ENCODE measurements around the gene GGN. TPM values are rescaled to one million over a fixed set of nuclear protein-coding genes. Genes with fewer than 3 reads are reported as not detected.
"Not testable (repeated sequence)": the region's sequence is repeated elsewhere in the genome, so short reads cannot be mapped to it uniquely, and the experiment has no call there.

Gene GGN, protein sequence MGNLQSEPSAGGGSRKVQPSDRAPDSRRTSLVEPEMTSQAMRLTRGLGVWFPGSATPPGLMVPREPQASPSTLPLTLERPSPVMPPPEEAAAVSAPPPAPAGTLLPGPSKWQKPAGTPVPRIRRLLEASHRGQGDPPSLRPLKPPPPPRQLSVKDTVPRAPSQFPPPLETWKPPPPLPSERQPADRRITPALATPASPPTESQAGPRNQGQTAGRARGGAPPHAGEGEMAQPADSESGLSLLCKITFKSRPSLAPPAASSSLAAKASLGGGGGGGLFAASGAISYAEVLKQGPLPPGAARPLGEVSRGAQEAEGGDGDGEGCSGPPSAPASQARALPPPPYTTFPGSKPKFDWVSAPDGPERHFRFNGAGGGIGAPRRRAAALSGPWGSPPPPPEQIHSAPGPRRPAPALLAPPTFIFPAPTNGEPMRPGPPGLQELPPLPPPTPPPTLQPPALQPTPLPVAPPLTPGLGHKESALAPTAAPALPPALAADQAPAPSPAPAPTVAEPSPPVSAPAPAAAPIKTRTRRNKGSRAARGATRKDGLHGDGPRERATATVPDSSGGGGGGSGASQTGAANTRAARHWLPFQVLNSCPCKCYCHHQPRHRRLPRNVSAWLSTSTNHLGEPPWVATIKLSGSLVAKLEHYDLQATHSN
- total RNA-seq, result under 0.01 and 0.26 TPM in 2 replicates

DNA sequence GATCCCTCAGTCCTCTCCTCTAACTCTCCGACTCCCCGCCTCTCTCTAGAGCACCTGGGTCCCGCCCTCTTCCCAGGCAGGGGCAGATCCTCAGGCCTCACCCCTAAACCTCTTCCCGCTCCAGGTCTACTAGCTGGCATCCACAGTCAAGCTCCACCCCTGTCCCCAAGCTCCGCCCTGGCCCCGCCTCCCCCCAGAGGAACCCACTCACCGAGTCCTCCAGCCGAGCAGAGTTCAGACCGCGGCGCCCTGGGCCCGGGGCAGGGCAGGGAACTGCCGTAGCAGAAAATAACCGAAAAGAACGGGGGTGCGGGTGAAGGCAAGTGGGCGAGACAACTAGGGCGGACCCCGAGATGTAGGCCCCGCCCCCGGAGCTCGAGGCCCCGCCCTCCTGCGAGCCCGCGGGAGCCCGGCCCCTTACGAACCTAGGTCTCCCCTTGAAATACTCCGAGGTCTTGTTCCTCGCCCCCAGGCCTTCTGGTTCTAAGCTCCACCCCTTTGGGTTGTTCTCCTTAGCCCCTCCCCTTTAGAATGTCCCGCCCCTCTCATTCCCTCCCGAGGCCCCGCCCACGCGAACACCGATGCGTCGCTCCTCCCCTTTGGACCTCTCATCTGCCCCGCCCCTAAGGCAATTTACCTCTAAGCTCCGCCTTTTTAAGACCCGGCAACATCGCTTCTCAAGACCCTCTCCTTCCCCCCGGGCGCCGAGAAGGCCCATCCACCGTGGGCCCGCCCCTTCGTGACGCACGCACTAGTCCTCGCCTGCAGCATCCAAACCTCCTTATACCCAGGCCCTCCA is at the start of gene GGN:
GGN (minus strand) TSS at position 485 of the 799 bp plus-strand sequence. CDS start 773 bp downstream, outside the sequence.
- DNase-seq (ENCODE audit: low read depth in 2 of 2), result peak in 1 of 2 donors; percentile 92

DNA sequence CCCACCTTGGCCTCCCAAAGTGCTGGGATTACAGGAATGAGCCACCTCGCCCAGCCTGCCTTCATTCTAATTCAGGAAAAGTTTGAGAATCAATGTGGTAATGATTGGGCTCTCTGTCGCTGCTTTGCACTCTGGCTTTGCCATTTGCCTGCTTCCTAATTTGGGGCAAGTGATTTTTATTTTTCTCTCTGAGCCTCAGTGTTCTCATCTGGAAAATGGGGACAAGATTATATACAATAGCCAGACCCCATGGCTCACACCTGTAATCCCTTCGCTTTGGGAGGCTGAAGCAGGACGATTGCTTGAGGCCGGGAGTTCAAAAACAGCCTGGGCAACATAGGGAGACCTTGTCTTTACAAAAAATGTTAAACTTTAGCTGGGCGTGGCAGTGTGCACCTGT is 49.5 kb upstream of the GGN start:
- no peak for DNase-seq (ENCODE audit: low read depth in 2 of 2)

DNA sequence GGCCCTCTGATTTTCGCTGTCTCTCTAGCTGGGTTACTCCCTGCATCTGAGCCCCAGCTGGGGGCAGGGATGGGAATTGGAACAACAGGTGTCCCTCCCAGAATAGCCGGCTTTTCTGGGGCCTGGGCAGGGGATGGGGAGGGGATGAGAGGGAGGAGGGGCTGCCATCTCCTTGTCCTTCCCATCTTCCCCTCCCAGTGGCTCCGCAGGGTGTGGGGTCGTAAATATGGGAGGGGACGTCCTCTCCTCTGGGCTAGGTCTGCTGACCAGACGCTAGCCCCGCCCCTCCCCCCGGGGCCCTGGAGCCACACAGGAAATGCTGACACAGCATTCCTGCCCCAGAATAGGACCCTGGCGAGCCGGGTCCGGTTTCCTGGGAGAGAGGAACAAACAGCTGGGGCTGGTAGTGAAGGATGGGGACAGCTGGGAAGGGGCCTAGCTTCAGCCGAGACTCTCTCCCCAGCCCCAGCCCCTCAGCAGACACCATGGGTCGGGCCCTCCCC is 46.8 kb upstream of the GGN start:
- no peak for DNase-seq (ENCODE audit: low read depth in 2 of 2)

DNA sequence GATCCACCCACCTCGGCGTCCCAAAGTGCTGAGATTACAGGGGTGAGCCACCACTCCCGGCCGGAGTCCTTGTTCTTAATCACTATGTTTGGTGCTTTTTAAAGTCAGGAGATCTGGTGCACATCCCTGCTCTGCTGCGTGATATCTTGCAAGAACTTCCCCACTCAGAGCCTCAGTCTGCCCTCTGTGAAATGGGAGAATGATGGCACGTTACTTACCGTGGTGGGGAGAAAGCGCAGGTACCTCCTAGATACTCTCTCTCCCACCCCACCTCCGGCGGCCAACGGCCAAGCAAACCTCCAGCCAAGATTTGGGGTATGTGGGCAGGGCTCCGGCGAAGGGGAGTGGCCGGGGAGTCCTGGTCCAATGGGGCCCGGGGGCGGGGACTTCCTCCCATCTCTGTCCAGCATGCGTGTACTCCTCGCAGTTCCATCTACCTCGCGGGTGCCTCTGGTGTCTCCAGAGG is 45.5 kb upstream of the GGN start, which contains the start of gene RYR1:
RYR1 (plus strand) TSS at position 424 of the 466 bp plus-strand sequence. CDS start 139 bp downstream, outside the sequence.
- DNase-seq (ENCODE audit: low read depth in 2 of 2), result no peak

DNA sequence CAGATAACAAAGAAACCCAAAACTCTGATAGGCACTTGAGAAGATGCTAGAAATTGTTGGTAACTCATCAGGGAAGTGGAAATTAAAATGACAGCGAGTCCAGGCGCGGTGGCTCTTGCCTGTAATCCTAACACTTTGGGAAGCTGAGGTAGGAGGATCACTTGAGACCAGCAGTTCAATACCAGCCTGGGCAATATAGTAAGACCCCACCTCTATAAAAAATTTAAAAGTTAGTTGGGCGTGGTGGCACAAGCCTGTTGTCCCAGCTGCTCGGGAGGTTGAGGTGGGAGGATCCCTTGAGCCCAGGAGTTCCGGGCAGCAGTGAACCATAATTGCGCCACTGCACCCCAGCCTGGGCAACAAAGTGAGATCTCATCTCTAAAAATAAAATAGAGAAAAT is 43.1 kb upstream of the GGN start:
- no peak for DNase-seq (ENCODE audit: low read depth in 2 of 2)

DNA sequence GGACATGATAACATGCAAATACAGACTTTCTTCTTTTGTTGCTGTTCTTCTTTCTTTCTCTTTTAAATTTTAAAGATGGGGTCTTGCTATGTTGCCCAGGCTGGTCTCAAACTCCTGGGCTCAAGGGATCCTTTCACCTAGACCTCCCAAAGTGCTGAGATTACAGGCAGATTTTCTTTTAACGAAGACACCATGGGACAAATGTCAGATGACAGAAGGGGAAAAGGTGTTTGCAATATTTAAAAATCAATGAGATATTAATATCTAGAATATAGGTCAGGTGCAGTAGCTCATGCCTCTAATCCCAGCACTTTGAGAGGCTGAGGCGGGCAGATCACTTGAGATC is 42.0 kb upstream of the GGN start:
- DNase-seq (ENCODE audit: low read depth in 2 of 2), result no peak

DNA sequence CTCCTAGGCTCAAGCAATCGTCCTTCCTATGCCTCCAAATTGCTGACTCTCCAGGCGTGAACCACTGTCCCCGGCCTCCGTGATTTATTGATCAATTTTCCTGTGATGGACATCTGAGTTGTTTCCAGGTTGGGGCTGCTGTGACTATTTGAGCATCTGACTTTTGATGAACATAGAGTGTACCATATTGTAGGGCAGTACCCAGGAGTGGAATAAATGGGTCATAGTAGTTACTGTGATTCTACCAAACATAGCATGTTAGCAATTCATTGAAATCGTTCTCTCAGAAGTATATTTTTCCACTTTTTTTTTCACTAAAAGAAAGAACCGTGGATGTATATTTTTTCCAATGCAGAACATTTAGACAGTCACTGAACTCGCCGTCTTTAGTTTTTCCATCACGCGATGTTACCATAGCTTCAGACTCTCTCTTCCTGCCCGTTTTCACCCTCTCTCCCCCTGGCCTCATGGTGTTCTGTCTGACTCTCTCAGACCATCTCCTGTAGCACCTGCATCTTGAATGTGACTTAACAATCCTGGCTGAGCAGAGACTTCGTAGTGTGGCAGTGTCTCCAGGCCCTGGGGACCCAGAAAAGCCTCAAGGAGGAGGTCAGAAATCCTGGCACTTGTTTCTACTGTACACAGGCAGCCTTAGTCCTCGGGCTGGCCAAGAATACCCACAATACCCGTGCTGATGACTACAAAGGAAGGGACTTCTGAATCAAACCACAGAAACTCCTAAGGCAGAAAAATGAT is 41.4 kb upstream of the GGN start:
- DNase-seq (ENCODE audit: low read depth in 2 of 2), result no peak

DNA sequence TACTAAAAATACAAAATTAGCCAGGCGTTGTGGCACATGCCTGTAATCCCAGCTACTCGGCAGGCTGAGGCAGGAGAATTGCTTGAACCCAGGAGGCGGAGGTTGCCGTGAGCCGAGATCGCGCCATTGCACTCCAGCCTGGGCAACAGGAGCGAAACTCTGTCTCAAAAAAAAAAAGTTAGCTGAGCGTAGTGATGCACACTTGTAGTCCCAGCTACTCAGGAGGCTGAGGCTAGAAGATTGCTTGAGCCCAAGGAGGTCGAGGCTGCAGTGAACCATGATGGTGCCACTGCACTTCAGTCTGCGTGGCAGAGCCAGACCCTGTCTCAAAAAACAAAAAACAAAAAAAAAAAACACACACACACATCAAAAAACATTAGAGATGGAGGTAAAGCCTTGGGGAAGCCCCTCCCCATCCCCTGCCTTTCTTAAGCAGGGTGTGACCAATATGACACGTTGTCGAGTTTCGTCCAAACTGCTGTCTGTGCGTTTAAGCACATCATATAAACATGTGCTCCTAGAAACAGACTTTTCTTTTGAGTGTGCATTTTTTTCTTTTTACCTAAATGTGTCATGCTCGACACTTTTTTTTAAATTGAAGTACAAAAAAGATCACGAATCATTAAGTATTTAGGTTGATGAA is 39.3 kb upstream of the GGN start:
- DNase-seq (ENCODE audit: low read depth in 2 of 2), result not testable (repeated sequence)

DNA sequence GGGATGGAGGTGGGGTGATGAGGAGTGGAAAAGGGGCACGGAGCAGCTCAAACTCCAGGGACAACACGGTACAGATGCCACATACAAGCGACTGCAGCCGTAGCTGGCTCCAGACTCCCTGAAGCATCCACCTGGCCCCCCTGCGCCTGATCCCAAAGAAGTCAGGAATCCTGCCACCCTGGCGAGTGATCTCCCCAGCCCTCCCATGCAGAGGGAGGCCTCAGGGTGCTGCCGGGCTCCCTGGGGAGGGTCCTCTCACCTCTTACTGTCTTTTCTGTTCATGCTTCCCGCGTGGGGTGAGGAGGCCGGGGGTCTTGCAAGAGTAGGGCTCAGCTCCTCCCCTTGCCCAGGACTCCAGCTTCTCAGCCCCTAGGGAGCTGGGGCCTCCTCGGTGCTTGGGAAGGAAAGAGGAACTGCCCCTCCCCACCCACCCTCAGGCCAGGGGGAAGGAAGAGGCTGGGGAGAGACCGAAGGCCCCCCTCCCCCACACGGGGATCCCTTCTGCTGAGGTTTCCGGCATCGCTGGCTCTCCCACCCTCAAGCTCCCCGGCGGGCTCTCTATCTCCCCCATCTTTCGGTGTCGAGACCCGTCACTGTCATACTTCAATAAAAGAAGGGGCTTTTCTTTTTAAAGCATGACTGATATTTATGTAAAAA is 38.1 kb upstream of the GGN start, which contains the start of gene RASGRP4:
RASGRP4 (minus strand) TSS at position 410 of the 657 bp plus-strand sequence; CDS start at position 282, 128 bp downstream.
- DNase-seq (ENCODE audit: low read depth in 2 of 2), result no peak

DNA sequence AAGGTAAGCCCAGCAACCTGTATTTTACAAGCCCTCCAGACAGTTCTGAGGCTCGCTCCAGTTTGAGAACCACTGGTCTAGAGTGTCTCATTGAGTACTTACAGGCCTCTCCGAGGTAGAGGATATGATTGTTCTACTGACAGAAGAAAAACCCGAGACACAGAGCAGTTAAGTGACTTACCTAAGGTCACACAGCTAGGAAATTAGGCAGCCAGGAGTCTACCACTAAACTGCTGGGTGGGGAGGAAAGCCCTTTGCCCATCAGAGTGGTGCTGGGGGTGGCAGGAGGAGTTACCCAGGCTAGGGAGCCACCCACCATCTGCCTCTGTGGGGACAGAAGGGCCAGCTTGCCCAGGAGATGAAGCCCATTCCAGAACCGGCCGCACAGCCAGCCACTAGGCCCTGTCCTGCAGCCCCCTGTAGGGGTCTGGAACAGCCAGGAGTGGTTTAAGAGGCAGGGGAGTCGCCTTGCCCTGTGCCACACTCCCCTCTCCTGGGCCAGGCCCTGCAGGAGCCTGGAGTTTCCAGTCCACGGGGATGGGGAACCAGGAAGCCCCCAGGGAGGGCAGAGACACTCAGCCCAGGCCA is 37.5 kb upstream of the GGN start:
- no peak for DNase-seq (ENCODE audit: low read depth in 2 of 2)

DNA sequence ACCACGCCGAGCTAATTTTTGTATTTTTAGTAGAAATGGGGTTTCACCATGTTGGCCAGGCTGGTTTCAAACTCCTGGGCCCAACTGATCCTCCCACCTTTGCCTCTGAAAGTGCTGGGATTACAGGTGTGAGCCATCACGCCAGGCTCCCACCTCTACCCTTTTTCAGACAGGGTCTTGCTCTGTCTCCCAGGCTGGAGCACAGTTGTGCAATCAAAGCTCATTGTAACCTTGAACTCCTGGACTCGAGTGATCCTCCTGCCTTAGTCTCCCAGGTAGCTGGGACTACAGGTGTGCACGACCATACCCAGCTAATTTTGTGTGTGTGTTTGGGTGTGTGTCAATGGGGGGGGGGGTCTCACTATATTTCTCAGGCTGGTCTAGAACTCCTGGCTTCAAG is 36.4 kb upstream of the GGN start:
- no peak for DNase-seq (ENCODE audit: low read depth in 2 of 2)

DNA sequence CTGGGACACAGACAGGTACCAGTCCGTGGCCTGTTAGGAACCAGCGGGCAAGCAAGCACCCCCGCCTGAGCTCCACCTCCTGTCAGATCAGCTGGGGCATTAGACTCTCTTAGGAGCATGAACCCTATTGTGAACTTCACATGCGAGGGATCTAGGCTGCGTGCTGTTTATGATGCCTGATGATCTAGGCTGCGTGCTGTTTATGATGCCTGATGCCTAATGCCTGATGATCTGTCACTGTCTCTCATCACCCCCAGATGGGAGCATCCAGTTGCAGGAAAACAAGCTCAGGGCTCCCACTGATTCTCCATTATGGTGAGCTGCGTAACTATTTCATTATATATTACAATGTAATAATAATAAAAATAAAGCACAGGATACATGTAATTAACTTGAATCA is 34.6 kb upstream of the GGN start:
- DNase-seq (ENCODE audit: low read depth in 2 of 2), result no peak

DNA sequence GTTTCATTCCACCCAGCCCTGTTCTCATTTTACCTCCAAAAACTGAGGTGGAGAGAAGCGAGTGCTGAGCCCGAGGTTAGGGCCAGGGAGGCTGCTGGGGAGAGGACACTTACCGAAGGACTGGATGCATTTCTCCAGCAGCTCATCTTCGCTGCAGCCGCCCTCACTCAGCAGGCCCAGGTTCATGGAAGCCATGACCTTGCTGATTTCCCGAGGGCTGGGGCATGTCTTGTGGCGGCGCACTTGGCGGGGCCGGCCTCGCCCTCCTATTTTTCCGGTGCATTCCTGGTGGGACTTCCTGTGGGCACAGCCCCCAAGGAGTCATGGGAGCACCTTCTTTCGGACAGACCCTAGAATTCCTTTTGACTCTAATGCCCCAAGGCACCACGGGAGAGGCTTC is 34.0 kb upstream of the GGN start:
- no peak for DNase-seq (ENCODE audit: low read depth in 2 of 2)

DNA sequence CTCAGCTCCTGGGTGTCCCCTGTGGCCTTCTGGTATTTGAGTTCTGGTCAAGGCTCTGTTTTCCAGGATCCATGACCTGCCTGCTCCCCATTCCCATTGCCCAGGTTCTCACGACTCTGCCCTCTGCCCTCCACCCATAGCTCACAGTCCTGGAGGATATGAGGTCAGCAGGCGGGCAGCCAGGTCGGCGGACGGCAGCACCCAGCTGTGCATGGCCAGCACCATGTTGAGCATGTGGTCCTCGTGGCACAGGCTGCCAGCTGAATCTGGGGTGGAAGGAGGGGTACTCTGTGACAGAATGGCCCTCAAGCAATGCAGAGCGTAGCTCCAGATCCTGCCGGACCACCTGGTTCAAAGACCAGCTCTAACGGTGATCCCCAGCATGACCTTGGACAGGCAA is 33.1 kb upstream of the GGN start:
- DNase-seq (ENCODE audit: low read depth in 2 of 2), result no peak

DNA sequence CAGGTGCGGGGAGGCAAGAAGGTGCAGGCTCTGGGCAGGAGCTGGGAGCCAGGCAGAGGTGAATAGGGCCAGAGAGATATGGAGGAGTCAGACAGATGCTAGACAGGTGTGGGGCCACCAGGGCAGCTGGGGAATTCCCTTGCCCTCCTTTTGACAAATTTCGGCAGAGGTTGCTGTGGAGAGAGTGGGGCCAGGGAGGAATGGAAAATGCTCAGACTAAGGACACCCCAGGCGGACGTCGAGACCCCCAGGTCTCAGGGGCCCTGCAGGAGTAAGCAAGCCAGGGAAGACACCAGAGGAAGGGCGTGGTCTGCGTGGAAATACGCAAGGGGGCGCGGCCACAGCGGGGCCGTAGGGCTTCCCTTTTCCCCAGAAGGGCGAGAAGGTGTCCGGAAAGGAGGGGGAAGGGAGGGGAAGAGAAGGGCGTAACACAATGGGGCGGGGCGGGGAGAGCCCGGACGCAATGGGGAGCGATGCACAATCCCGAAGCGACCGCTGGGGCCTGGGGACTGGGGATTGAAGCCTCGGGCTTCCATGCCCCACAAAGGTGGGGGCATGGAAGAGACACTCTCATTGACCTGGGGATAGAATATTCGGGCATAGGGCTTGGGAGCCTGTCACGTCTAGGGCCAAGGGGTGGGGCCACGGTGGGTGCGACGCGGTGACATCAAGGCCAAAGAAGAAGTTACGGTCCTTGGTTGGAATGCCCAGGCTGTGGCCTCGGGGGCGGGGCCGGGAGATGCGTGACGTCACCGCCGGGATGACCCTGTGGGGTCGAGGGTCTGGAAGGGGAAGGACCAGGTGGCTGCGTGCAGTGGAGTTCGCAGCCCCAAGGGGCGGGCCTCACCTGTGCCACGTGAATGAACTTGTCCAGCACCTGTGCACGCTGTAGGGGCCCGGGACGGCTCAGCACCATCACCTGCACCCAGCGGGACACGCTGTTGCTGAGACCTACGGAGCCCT is 30.0 kb upstream of the GGN start:
- peak in 1 of 2 donors; percentile 5 for DNase-seq (ENCODE audit: low read depth in 2 of 2)

DNA sequence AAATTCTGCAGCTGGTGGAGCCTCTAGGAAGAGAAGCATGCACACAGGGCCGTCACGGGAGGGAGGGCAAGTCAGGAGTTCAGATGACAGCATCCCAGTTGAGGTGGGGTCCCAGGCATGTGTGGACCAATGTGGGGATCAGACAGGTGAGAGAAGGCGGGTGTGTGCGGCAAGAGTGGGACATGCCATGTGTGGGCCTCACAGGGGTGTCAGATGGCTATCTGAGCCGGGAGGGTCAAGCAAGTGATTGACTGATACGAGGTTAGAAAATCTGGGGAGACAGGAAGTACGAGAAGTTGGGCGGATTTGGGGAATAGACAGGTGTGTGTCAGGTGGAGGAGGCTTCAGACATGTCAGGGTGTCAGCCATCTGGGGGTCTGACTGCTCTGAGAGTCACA is 29.3 kb upstream of the GGN start:
- no peak for DNase-seq (ENCODE audit: low read depth in 2 of 2)

DNA sequence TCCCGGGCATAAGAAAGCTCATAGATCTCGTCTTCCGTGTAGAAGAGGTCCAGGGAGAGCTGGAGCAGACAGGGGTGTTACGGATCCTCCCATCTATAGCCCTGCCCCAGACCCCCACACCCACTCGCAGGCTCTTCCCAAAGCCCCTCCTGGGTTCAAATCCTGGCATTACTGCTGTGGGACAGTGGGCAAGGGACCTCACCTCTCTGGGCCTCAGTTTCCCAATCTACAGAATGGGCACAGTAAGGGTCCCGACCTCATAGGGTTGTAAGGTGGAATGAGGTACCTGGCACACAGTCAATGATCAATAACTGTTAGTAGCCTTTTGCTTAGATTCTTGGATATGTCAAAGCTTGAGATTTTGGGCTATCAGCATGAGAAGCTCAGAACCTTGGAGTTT is 25.6 kb upstream of the GGN start:
- DNase-seq (ENCODE audit: low read depth in 2 of 2), result no peak

DNA sequence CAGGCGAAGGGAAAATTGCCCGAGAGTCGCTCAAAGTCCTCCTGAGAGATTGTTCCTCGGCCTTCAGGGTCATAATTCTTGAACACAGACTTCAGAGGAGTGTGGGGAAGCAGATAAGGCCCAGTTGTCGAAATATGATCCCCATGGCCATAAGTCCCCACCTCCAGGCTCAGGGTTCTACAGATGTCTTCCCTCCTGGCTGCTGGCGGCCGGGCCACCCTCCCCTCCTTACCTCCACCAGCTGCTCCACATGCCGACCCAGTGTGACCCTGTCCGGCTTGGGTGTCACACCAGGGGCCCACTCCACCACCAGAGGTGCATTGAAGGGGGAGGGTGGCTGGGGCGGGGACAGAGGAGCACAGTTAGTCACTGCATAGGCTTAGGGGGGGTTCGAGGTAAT is 25.1 kb upstream of the GGN start:
- DNase-seq (ENCODE audit: low read depth in 2 of 2), result no peak

All from dermis microvascular lymphatic vessel endothelial cell (primary cell).